A673 (cell line): ENCODE results near the gene SLC39A6. TPM values are rescaled to one million over a fixed set of nuclear protein-coding genes. Genes with fewer than 3 reads are reported as not detected.
"Not testable (repeated sequence)": the region's sequence is repeated elsewhere in the genome, so short reads cannot be mapped to it uniquely, and the experiment has no call there.

ENCODE experiments used
- BruUV-seq: library from RNA; stranded (reverse); fragments of 400-500 nt; replicated peaks from 2 replicates; lab custom pipeline; 2021; lab: Mats Ljungman, UMichigan
- CTCF ChIA-PET: fragments of 300-600 bp; sonication (Branson Sonifier 250); formaldehyde crosslinking; loops from one replicate; lab custom pipeline; 2022; ENCODE audit warnings: antibody characterized with exemption; lab: Charles Lee
- POLR2A ChIA-PET: fragments of 300-600 bp; sonication (Branson Sonifier 250); formaldehyde crosslinking; loops from one replicate; lab custom pipeline; 2022; ENCODE audit warnings: antibody characterized with exemption; ENCODE audit not compliant: low non-redundant PET; lab: Charles Lee
- DNase-seq: peaks from one replicate; pipeline ENCODE4 v3.0.0-alpha.2; 2015; ENCODE audit warnings: low spot score
- H3K27ac ChIP-seq: fragments of 200-600 bp; sonication (generic); 2 replicates; pipeline ENCODE4 v1.5.1; 2016; ENCODE audit warnings: mixed run types, low read depth, mild to moderate bottlenecking, mixed read lengths, antibody characterized with exemption, low read length; ENCODE audit not compliant: poor library complexity, severe bottlenecking
- H3K27me3 ChIP-seq: fragments of 200-600 bp; sonication (generic); replicated peaks from 2 replicates; pipeline ENCODE4 v1.6.1; 2017; ENCODE audit warnings: mixed run types, low read depth, mild to moderate bottlenecking, mixed read lengths, antibody characterized with exemption, low read length; ENCODE audit not compliant: insufficient read depth, poor library complexity
- H3K36me3 ChIP-seq: fragments of 200-600 bp; sonication (generic); 2 replicates; pipeline ENCODE4 v1.6.1; 2016; ENCODE audit warnings: mixed run types, mild to moderate bottlenecking, mixed read lengths, antibody characterized with exemption, low read length; ENCODE audit not compliant: insufficient read depth, poor library complexity, severe bottlenecking
- H3K4me1 ChIP-seq: fragments of 200-600 bp; sonication (generic); 2 replicates; pipeline ENCODE4 v1.6.1; 2017; ENCODE audit warnings: mixed run types, mild to moderate bottlenecking, mixed read lengths, antibody characterized with exemption, low read length; ENCODE audit not compliant: insufficient read depth, poor library complexity, severe bottlenecking
- H3K4me3 ChIP-seq: fragments of 200-600 bp; sonication (generic); 2 replicates; pipeline ENCODE4 v1.5.1; 2016; ENCODE audit warnings: low read depth, mixed run types, mild to moderate bottlenecking, mixed read lengths, low read length; ENCODE audit not compliant: poor library complexity, severe bottlenecking
- H3K9me3 ChIP-seq: fragments of 200-600 bp; sonication (generic); 2 replicates; pipeline ENCODE4 v1.6.1; 2016; ENCODE audit warnings: mixed run types, low read depth, mild to moderate bottlenecking, mixed read lengths, antibody characterized with exemption, low read length; ENCODE audit not compliant: poor library complexity, severe bottlenecking
- EZH2 ChIP-seq: fragments of 200-600 bp; sonication (generic); IDR thresholded peaks from 2 replicates; pipeline ENCODE4 v1.6.1; 2017; ENCODE audit warnings: borderline replicate concordance, low read depth, mild to moderate bottlenecking, mixed read lengths, antibody characterized with exemption, low read length; ENCODE audit not compliant: poor library complexity, severe bottlenecking
- intact Hi-C: fragments of 100-400 bp; cut with micrococcal nuclease; formaldehyde crosslinking; loops from one replicate; pipeline ENCODE4 v1.10.0; 2022; ENCODE audit not compliant: unreplicated experiment
- total RNA-seq: library from RNA; stranded (reverse); gene quantifications from 2 replicates; pipeline ENCODE4 v1.2.3, GENCODE V29; 2021
- TF ChIP-seq, protein P1 (sequence below): fragments of 300-800, 200-600 bp; sonication (generic); conservative IDR thresholded peaks from 2 replicates; pipeline ENCODE4 v1.5.1; 2017; ENCODE audit warnings: low read depth, mild to moderate bottlenecking, antibody characterized with exemption, low read length, moderate library complexity, mixed read lengths

The SLC39A6 gene
- total RNA-seq, 1 experiment from 2014 or later, result 70.7 TPM

DNA sequence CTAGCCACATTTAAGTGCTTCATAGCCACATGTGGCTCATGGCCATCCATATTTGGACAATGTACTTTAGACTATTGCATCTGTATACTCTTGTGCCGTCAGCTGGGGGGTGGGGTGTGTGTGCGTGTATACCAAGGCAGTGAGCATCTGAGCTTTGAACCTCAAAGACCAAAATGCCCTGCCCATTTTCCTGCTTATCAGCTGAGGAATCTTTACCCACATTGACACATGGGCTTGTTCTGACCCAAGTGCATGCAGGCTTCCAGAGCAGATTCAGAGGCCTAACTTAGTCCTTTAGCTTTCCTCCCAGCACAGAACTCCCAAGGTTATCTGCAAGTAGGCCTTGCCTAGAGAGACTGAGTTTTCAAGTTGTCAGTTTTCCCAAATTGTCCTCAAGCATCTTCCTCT is 47.0 kb upstream of the SLC39A6 start:
- H3K27ac ChIP-seq, result no peak overlapping the region
- CTCF ChIA-PET, result no interaction called here

GRCh38 chr18:36175481-36175880 is 46.3 kb upstream of the SLC39A6 start:
- intact Hi-C loops, result no loop called here
- no peak for DNase-seq
- TF ChIP-seq, protein P1, sequence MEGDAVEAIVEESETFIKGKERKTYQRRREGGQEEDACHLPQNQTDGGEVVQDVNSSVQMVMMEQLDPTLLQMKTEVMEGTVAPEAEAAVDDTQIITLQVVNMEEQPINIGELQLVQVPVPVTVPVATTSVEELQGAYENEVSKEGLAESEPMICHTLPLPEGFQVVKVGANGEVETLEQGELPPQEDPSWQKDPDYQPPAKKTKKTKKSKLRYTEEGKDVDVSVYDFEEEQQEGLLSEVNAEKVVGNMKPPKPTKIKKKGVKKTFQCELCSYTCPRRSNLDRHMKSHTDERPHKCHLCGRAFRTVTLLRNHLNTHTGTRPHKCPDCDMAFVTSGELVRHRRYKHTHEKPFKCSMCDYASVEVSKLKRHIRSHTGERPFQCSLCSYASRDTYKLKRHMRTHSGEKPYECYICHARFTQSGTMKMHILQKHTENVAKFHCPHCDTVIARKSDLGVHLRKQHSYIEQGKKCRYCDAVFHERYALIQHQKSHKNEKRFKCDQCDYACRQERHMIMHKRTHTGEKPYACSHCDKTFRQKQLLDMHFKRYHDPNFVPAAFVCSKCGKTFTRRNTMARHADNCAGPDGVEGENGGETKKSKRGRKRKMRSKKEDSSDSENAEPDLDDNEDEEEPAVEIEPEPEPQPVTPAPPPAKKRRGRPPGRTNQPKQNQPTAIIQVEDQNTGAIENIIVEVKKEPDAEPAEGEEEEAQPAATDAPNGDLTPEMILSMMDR, result no peak
- TF ChIP-seq EZH2, result no peak
- BruUV-seq, result TSS peak; percentile 13
- H3K27me3 ChIP-seq, result no peaks in the 10 kb centered on the region
- H3K9me3 ChIP-seq, result no peaks in the 10 kb centered on the region
- no peak overlapping the region for H3K4me3 ChIP-seq
- peaks cover 45% of the 10 kb centered on the region for H3K36me3 ChIP-seq
- POLR2A ChIA-PET, result no interaction called here
- H3K4me1 ChIP-seq, result no peaks in the 10 kb centered on the region
- CTCF ChIA-PET, result no interaction called here
- no peak overlapping the region for H3K27ac ChIP-seq

More for the DNA sequence above, 47.0 kb upstream of the SLC39A6 start:
- intact Hi-C loops, result no loop called here
- Histone ChIP-seq H3K27me3 (no peaks in the 10 kb centered on the region), H3K4me1 (no peaks in the 10 kb centered on the region), H3K9me3 (no peaks in the 10 kb centered on the region), H3K36me3 (peaks cover 45% of the 10 kb centered on the region), H3K4me3 (no peak overlapping the region)
- POLR2A ChIA-PET, result no interaction called here
- TF ChIP-seq EZH2, result no peak
- TF ChIP-seq, protein P1, result no peak
- no TSS peak for BruUV-seq
- DNase-seq, result no peak

- H3K4me3 ChIP-seq, result no peak overlapping the region
- peaks cover 43% of the 10 kb centered on the region for H3K36me3 ChIP-seq
- ChIA-PET POLR2A (no interaction called here), CTCF (no interaction called here)
- no peak for DNase-seq
- BruUV-seq, result no TSS peak
- intact Hi-C loops, result no loop called here
- H3K4me1 ChIP-seq, result no peaks in the 10 kb centered on the region
- no peaks in the 10 kb centered on the region for H3K9me3 ChIP-seq
- H3K27ac ChIP-seq, result no peak overlapping the region
- H3K27me3 ChIP-seq, result no peaks in the 10 kb centered on the region
- TF ChIP-seq, protein P1, result no peak
- TF ChIP-seq EZH2, result no peak
Measured at GRCh38 chr18:36169938-36170337, 40.8 kb upstream of the SLC39A6 start.

GRCh38 chr18:36168296-36168695 is 39.2 kb upstream of the SLC39A6 start:
- DNase-seq, CTCF ChIA-PET, H3K27me3 ChIP-seq, H3K9me3 ChIP-seq, H3K27ac ChIP-seq, intact Hi-C loops, POLR2A ChIA-PET, H3K4me1 ChIP-seq, H3K4me3 ChIP-seq, BruUV-seq: not testable (repeated sequence)
- peaks cover 48% of the 10 kb centered on the region for H3K36me3 ChIP-seq
